ENCODE measurements around the gene HAUS5. TPM values are rescaled to one million over a fixed set of nuclear protein-coding genes. Genes with fewer than 3 reads are reported as not detected.

Gene HAUS5
- total and polyA plus RNA-seq, 3 experiments from 2014 or later = 6.7 to 39.3 (median 37.3) TPM

GRCh38 chr19:35670686-35671085, 58.2 kb downstream of the HAUS5 start:
- H3K36me3 ChIP-seq (ENCODE audit: insufficient read depth, low read length) = no peaks in the 10 kb centered on the region
- Mint-ChIP-seq H3K4me3 (no peak overlapping the region), H3K36me3 (no peaks in the 10 kb centered on the region), H3K4me1 (peaks cover 6 to 10% (median 9%) of the 10 kb centered on the region in 3 donors), H3K27ac (no peak overlapping the region), H3K27me3 (peaks cover 25 to 33% of the 10 kb centered on the region in 2 donors), H3K9me3 (peaks cover 0 to 2% (median 0%) of the 10 kb centered on the region in 5 donors)
- H3K27ac ChIP-seq (ENCODE audit: low read depth, low read length) = no peak overlapping the region
- H3K27me3 ChIP-seq (ENCODE audit: insufficient read depth, low read length, poor library complexity, severe bottlenecking) = peaks cover 12% of the 10 kb centered on the region
- no peak for DNase-seq
- H3K4me1 ChIP-seq (ENCODE audit: insufficient read depth, low read length) = no peaks in the 10 kb centered on the region
- H3K4me3 ChIP-seq (ENCODE audit: low read length) = no peak overlapping the region
- no peaks in the 10 kb centered on the region for H3K9me3 ChIP-seq (ENCODE audit: low read length)
- CTCF ChIA-PET = interaction anchor here (0.6 kb wide), 1 partner anchor 46 kb away, joined by 3 read pairs; no protein-coding TSS in a partner anchor
- POLR2A ChIA-PET = no interaction called here

DNA sequence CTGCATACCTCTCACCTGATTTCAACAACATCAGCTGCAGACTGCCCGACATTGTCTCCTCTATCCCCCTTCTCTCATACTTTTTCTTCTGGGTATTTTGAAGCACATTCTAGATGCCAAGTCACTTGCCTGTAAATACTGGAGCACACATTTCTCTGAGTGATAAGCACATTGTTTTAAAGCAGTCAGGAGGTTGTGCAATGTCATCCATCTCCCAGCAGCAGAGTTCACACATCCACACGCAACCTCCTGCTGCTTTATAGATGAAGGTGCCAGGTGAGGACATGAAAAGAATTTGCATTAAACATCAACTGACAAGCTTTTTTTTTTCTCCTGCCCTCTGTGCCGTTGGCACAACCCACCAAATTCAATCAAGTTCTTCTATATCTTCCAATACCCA, 59.3 kb downstream of the HAUS5 start:
- POLR2A ChIA-PET = no interaction called here

GRCh38 chr19:35673121-35673804, 60.7 kb downstream of the HAUS5 start:
- Mint-ChIP-seq H3K4me3 (peak overlapping the region; percentile 65 to 91 (median 79)), H3K27me3 (peaks cover 29 to 34% of the 10 kb centered on the region in 2 donors)

More for the DNA sequence above, 59.3 kb downstream of the HAUS5 start:
- Histone ChIP-seq H3K4me1 (ENCODE audit: insufficient read depth, low read length) (no peaks in the 10 kb centered on the region), H3K27me3 (ENCODE audit: insufficient read depth, low read length, poor library complexity, severe bottlenecking) (peaks cover 12% of the 10 kb centered on the region), H3K4me3 (ENCODE audit: low read length) (no peak overlapping the region), H3K9me3 (ENCODE audit: low read length) (no peaks in the 10 kb centered on the region), H3K36me3 (ENCODE audit: insufficient read depth, low read length) (no peaks in the 10 kb centered on the region), H3K27ac (ENCODE audit: low read depth, low read length) (no peak overlapping the region)
- CTCF ChIA-PET = no interaction called here
- DNase-seq = no peak
- peak overlapping the region in 1 of 7 donors; percentile 1 for H3K4me3 Mint-ChIP-seq
- peaks cover 0 to 2% (median 0%) of the 10 kb centered on the region in 5 donors for H3K9me3 Mint-ChIP-seq
- peaks cover 6 to 10% (median 9%) of the 10 kb centered on the region in 3 donors for H3K4me1 Mint-ChIP-seq
- H3K27me3 Mint-ChIP-seq = peaks cover 25 to 33% of the 10 kb centered on the region in 2 donors
- peak overlapping the region in 1 of 8 donors; percentile 43 for H3K27ac Mint-ChIP-seq
- H3K36me3 Mint-ChIP-seq = no peaks in the 10 kb centered on the region

More at GRCh38 chr19:35673121-35673804, 60.7 kb downstream of the HAUS5 start:
- Histone ChIP-seq H3K9me3 (ENCODE audit: low read length) (no peaks in the 10 kb centered on the region), H3K4me1 (ENCODE audit: insufficient read depth, low read length) (no peaks in the 10 kb centered on the region), H3K36me3 (ENCODE audit: insufficient read depth, low read length) (no peaks in the 10 kb centered on the region), H3K27ac (ENCODE audit: low read depth, low read length) (no peak overlapping the region), H3K27me3 (ENCODE audit: insufficient read depth, low read length, poor library complexity, severe bottlenecking) (peaks cover 12% of the 10 kb centered on the region), H3K4me3 (ENCODE audit: low read length) (peak overlapping the region; percentile 23)
- Mint-ChIP-seq H3K36me3 (no peaks in the 10 kb centered on the region), H3K27ac (peak overlapping the region in 5 of 8 donors; percentile 12 to 67 (median 54)), H3K9me3 (peaks cover 0 to 2% (median 0%) of the 10 kb centered on the region in 5 donors), H3K4me1 (peaks cover 6 to 10% (median 9%) of the 10 kb centered on the region in 3 donors)
- ChIA-PET POLR2A (interaction anchor here (0.7 to 0.9 kb wide), 2 partner anchors 25 to 258 kb away, joined by 3 to 4 read pairs; partner anchors contain the start of gene COX6B1), CTCF (no interaction called here)
- peak in 4 of 5 donors; percentile 3 to 54 (median 10) for DNase-seq

Other genes with a start within 250 kb of the HAUS5 start
- gene GPR42, start 241.7 kb upstream of the HAUS5 start, total RNA-seq = not detected
- not detected for gene GPR42, start 241.7 kb upstream of the HAUS5 start, polyA plus RNA-seq
- gene FFAR2, start 164.5 kb upstream of the HAUS5 start, total RNA-seq = not detected
- not detected for gene FFAR2, start 164.5 kb upstream of the HAUS5 start, polyA plus RNA-seq
- not detected for gene KRTDAP, start 122.3 kb upstream of the HAUS5 start, total RNA-seq
- gene KRTDAP, start 122.3 kb upstream of the HAUS5 start, polyA plus RNA-seq = not detected
- 1 to 10 TPM; 1.7 to 2.2 TPM for gene DMKN, start 99.1 kb upstream of the HAUS5 start, total RNA-seq
- gene DMKN, start 99.1 kb upstream of the HAUS5 start, polyA plus RNA-seq = 10.2 TPM
- not detected for gene SBSN, start 84.4 kb upstream of the HAUS5 start, total RNA-seq
- gene SBSN, start 84.4 kb upstream of the HAUS5 start, polyA plus RNA-seq = not detected
- gene GAPDHS, start 79.3 kb upstream of the HAUS5 start, total RNA-seq = not detected
- gene GAPDHS, start 79.3 kb upstream of the HAUS5 start, polyA plus RNA-seq = not detected
- gene TMEM147, start 67.1 kb upstream of the HAUS5 start, total RNA-seq = 10 to 100 TPM; 82.6 to 91.4 TPM
- 175 TPM for gene TMEM147, start 67.1 kb upstream of the HAUS5 start, polyA plus RNA-seq
- gene ATP4A, start 49.1 kb upstream of the HAUS5 start, total RNA-seq = not detected
- gene ATP4A, start 49.1 kb upstream of the HAUS5 start, polyA plus RNA-seq = not detected
- gene PMIS2, start 26.6 kb upstream of the HAUS5 start, total RNA-seq = not detected
- not detected for gene PMIS2, start 26.6 kb upstream of the HAUS5 start, polyA plus RNA-seq
- 100 to 1,000 TPM; 109 to 116 TPM for gene RBM42, start 16.3 kb downstream of the HAUS5 start, total RNA-seq
- gene RBM42, start 16.3 kb downstream of the HAUS5 start, polyA plus RNA-seq = 62.4 TPM
- 1 to 10 TPM; 1.2 TPM for gene ETV2, start 29.0 kb downstream of the HAUS5 start, total RNA-seq
- 1.4 TPM for gene ETV2, start 29.0 kb downstream of the HAUS5 start, polyA plus RNA-seq
- 100 to 1,000 TPM; 433 to 452 TPM for gene COX6B1, start 35.6 kb downstream of the HAUS5 start, total RNA-seq
- gene COX6B1, start 35.6 kb downstream of the HAUS5 start, polyA plus RNA-seq = 753 TPM
- under 1 TPM in 1 of 2 experiments, not detected in 1; 0.22 TPM for gene UPK1A, start 53.8 kb downstream of the HAUS5 start, total RNA-seq
- not detected for gene UPK1A, start 53.8 kb downstream of the HAUS5 start, polyA plus RNA-seq
- 100 to 1,000 TPM; 223 to 225 TPM for gene ZBTB32, start 91.8 kb downstream of the HAUS5 start, total RNA-seq
- gene ZBTB32, start 91.8 kb downstream of the HAUS5 start, polyA plus RNA-seq = 0.77 TPM
- 10 to 100 TPM; 62.6 to 67.8 TPM for gene KMT2B, start 105.3 kb downstream of the HAUS5 start, total RNA-seq
- 2.9 TPM for gene KMT2B, start 105.3 kb downstream of the HAUS5 start, polyA plus RNA-seq
- 100 to 1,000 TPM; 108 to 110 TPM for gene IGFLR1, start 129.7 kb downstream of the HAUS5 start, total RNA-seq
- gene IGFLR1, start 129.7 kb downstream of the HAUS5 start, polyA plus RNA-seq = 96.7 TPM
- gene U2AF1L4, start 132.7 kb downstream of the HAUS5 start, total RNA-seq = 10 to 100 TPM; 29.0 to 32.2 TPM
- 37.5 TPM for gene U2AF1L4, start 132.7 kb downstream of the HAUS5 start, polyA plus RNA-seq
- 10 to 100 TPM; 50.8 to 57.8 TPM for gene PSENEN, start 132.9 kb downstream of the HAUS5 start, total RNA-seq
- gene PSENEN, start 132.9 kb downstream of the HAUS5 start, polyA plus RNA-seq = 101 TPM
- gene LIN37, start 135.8 kb downstream of the HAUS5 start, total RNA-seq = 10 to 100 TPM in 1 of 2 experiments, 1 to 10 TPM in 1; 8.8 to 10.5 TPM
- 12.7 TPM for gene LIN37, start 135.8 kb downstream of the HAUS5 start, polyA plus RNA-seq
- gene HSPB6, start 144.3 kb downstream of the HAUS5 start, total RNA-seq = not detected
- not detected for gene HSPB6, start 144.3 kb downstream of the HAUS5 start, polyA plus RNA-seq
- gene PROSER3, start 145.4 kb downstream of the HAUS5 start, total RNA-seq = 10 to 100 TPM; 35.2 to 40.5 TPM
- 8.3 TPM for gene PROSER3, start 145.4 kb downstream of the HAUS5 start, polyA plus RNA-seq
- gene ARHGAP33, start 162.8 kb downstream of the HAUS5 start, total RNA-seq = 10 to 100 TPM in 1 of 2 experiments, 1 to 10 TPM in 1; 9.2 to 11.9 TPM
- 0.71 TPM for gene ARHGAP33, start 162.8 kb downstream of the HAUS5 start, polyA plus RNA-seq
- gene PRODH2, start 200.1 kb downstream of the HAUS5 start, total RNA-seq = not detected
- gene PRODH2, start 200.1 kb downstream of the HAUS5 start, polyA plus RNA-seq = not detected
- gene NPHS1, start 239.8 kb downstream of the HAUS5 start, total RNA-seq = not detected
- not detected for gene NPHS1, start 239.8 kb downstream of the HAUS5 start, polyA plus RNA-seq
- gene KIRREL2, start 244.2 kb downstream of the HAUS5 start, total RNA-seq = under 1 TPM; 0.62 to 0.83 TPM
- not detected for gene KIRREL2, start 244.2 kb downstream of the HAUS5 start, polyA plus RNA-seq